BE2C (cell line): ENCODE data around the gene MACROH2A2.
"Not testable (repeated sequence)": the region's sequence is repeated elsewhere in the genome, so short reads cannot be mapped to it uniquely, and the experiment has no call there.

Experiments
- DNase-seq: peaks from one replicate; pipeline ENCODE4 v3.0.0-alpha.2; 2020
- H3K27me3 ChIP-seq: fragments of 250-450 bp; sonication (Bioruptor Pico); 2 replicates; pipeline ENCODE4 v1.5.1; 2020; ENCODE audit warnings: mild to moderate bottlenecking
- H3K36me3 ChIP-seq: fragments of 250-450 bp; sonication (Bioruptor Pico); 2 replicates; pipeline ENCODE4 v1.5.1; 2020; ENCODE audit warnings: mild to moderate bottlenecking
- H3K4me1 ChIP-seq: fragments of 250-450 bp; sonication (Bioruptor Pico); 2 replicates; pipeline ENCODE4 v1.5.1; 2020
- H3K4me3 ChIP-seq: 2 replicates; pipeline ENCODE4 v1.5.1; 2011; ENCODE audit warnings: low read depth, low read length
- H3K9me3 ChIP-seq: fragments of 250-450 bp; sonication (Bioruptor Pico); 2 replicates; pipeline ENCODE4 v1.5.1; 2020
- CTCF ChIP-seq: IDR thresholded peaks from 2 replicates; pipeline ENCODE4 v1.5.1; 2012; ENCODE audit warnings: mild to moderate bottlenecking, low read depth, low read length

MACROH2A2 gene

GRCh38 chr10:70098271-70098670, 45.6 kb downstream of the MACROH2A2 start:
- no peak overlapping the region for H3K4me3 ChIP-seq
- no peaks in the 10 kb centered on the region for H3K4me1 ChIP-seq
- H3K27me3 ChIP-seq = no peaks in the 10 kb centered on the region
- DNase-seq = no peak
- H3K9me3 ChIP-seq = no peaks in the 10 kb centered on the region
- no peak for TF ChIP-seq CTCF
- H3K36me3 ChIP-seq = peaks cover 25% of the 10 kb centered on the region

DNA sequence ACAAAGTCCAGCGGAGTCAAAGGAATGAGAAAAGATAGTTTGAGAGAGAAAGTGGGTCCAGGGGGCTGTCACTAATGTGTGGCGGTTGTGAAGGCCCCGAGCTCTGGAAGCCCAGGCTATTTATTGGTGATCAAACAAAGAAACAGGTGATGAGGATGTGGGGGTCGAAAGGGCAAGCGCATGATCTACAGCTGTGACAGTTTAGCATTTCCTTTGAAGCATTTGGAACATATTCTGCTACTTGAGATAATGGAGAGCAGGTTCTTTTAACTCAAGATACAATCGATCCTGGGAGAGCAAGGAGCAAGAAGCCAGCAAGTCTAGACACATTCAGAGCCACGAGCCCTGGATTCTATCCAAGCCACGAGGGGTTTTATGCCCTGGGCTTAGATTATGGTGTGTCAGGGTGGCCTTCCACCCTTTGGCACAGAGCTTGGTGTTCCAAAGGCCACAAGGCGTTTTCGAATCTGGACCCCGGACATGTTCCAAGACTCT, 48.5 kb downstream of the MACROH2A2 start:
- H3K9me3 ChIP-seq, H3K4me3 ChIP-seq, DNase-seq, H3K27me3 ChIP-seq, H3K4me1 ChIP-seq: not testable (repeated sequence)
- peaks cover 19% of the 10 kb centered on the region for H3K36me3 ChIP-seq

GRCh38 chr10:70101668-70102067, 49.0 kb downstream of the MACROH2A2 start:
- Histone ChIP-seq H3K4me3 (no peak overlapping the region), H3K9me3 (no peaks in the 10 kb centered on the region), H3K36me3 (peaks cover 19% of the 10 kb centered on the region), H3K4me1 (no peaks in the 10 kb centered on the region), H3K27me3 (no peaks in the 10 kb centered on the region)
- DNase-seq = no peak
- no peak for TF ChIP-seq CTCF

DNA sequence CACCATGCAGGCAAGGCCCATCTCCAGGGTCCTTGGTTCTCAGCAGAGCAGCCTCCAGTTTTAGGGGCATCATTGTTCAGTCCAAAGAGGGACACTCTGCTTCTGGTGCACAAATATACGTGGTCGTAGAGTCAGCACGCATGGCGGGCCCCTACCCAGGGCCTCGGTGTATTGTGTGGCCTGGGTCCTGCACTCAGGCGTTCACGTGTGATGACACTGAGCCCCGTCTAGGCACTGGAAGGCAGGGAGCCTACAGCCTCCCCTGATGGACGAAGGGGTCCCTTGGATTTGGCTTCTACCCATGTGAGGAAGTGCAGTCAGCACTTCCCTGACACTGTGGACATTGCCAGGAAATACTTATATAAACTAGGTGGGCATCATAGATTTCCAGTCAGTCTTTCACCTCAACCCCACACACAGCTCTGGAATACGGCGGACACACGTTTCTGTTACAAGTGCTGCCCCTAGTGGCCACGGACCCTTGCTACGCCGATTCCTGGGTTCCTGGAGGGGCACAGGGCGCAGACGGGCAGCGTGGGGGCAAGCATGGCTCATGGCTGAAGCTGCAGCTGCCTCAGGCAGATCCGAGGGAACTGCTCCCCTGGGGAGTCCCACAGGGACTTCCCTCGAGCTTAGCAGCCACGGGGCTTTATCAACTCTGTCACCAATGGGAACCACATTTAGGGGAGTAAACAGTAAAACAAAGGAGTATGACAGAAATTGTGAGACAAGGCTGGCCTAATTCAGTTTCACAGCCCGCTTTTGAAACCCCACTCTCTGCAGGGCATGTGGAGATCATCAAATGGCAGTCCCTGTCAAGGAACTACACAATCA, 54.5 kb downstream of the MACROH2A2 start:
- Histone ChIP-seq H3K4me1 (no peaks in the 10 kb centered on the region), H3K36me3 (peaks cover 18% of the 10 kb centered on the region), H3K9me3 (no peaks in the 10 kb centered on the region), H3K27me3 (no peaks in the 10 kb centered on the region), H3K4me3 (no peak overlapping the region)
- peak; percentile 76 for DNase-seq
- peak; percentile 72 for TF ChIP-seq CTCF

DNA sequence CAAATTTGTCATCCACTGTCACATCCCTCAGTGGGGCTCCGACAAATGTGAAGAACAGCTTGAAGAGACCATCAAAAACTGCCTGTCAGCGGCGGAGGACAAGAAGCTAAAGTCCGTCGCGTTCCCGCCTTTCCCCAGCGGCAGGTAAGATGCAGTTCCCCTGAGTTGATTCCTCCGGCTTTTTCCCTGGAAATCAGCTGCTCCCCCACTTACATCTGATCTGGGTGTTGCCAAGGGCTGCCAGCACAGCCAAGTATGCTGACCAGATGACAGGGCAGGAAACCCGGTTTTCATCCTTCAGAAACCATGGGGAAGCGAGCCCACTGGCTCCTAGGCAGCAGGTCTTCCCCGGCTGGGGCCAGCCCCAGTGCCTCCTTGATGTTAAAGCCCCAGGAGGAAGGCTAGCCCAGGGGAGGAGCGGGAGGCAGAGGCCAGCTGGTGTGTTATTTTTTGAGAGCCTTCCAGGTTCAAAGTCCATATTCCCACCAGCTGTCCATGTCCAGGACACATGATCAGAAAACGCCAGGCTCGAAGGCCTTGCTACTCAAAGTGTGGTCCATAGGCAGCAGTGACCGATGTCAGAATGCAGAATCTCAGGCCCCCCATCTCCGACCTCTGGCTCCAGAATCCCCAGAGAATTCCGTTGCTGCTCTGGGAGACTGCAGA, 56.6 kb downstream of the MACROH2A2 start:
- Histone ChIP-seq H3K36me3 (peaks cover 18% of the 10 kb centered on the region), H3K4me1 (no peaks in the 10 kb centered on the region), H3K27me3 (no peaks in the 10 kb centered on the region), H3K9me3 (no peaks in the 10 kb centered on the region), H3K4me3 (no peak overlapping the region)
- DNase-seq = no peak
- TF ChIP-seq CTCF = no peak

- no peak for TF ChIP-seq CTCF
- Histone ChIP-seq H3K4me1 (no peaks in the 10 kb centered on the region), H3K27me3 (no peaks in the 10 kb centered on the region), H3K4me3 (no peak overlapping the region), H3K9me3 (no peaks in the 10 kb centered on the region), H3K36me3 (peaks cover 22% of the 10 kb centered on the region)
- no peak for DNase-seq
Observed at GRCh38 chr10:70111496-70111895, 58.9 kb downstream of the MACROH2A2 start.
